Measurements from ENCODE around the gene INPP5A. TPM values are rescaled to one million over a fixed set of nuclear protein-coding genes. Genes with fewer than 3 reads are reported as not detected.

The INPP5A gene
- total RNA-seq, 1 experiment from 2014 or later: 12.3 TPM

DNA sequence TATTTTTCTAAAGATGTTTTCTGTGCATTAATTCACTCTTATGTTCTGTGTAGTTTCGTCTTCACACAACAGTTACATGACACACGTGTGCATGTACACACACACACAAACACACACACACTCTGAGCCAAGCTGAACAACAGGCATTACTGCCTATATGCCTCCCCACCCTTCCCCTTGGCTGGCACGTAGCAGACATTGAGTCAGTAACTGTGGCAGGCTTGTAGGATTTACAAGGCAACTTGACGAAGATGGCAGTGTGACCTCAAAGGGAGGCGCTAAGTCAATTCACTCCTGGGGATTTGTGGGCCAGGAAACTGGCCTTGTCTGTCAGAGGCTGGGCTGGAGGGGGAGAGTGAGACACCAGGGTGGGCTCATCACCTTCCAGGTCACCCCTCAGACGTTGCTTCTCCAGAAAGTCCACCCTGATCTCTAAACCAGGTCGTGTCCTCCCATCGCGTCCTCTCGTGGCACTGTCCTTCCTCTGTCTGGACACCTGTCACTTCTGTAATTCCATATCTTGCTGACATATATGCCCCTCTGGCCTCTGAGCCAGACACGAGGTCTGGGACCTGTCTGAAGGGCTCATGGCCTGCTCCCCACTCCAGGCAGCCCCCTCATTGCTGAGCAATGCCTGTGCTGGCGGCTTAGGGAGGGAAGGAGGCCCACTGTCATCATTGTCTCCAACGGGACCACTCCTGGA, 41.1 kb upstream of the INPP5A start:
- H3K4me3 ChIP-seq (replicated peaks in 1 of 2; ENCODE audit: low read depth in 1 of 2, low read length in 2 of 2): no peak overlapping the region
- DNase-seq (ENCODE audit: low read depth, low spot score): no peak
- BruUV-seq (replicated peaks): no TSS peak
- H3K36me3 ChIP-seq (ENCODE audit: control insufficient read depth in 1 of 2, insufficient read depth in 2 of 2, low read length in 2 of 2): no peaks in the 10 kb centered on the region
- no peak for ATAC-seq
- CTCF ChIA-PET: no interaction called here
- H3K4me2 ChIP-seq (ENCODE audit: low read length): no peak overlapping the region
- no peak overlapping the region for H3K27ac ChIP-seq (ENCODE audit: low read depth, low read length)
- H4K20me1 ChIP-seq (ENCODE audit: insufficient read depth): no peaks in the 10 kb centered on the region
- H3K4me1 ChIP-seq (ENCODE audit: control insufficient read depth in 1 of 2, insufficient read depth in 2 of 2, low read length in 2 of 2): no peaks in the 10 kb centered on the region
- POLR2A ChIA-PET: no interaction called here
- H3K27me3 ChIP-seq (ENCODE audit: insufficient read depth, low read length): no peaks in the 10 kb centered on the region
- no peak overlapping the region for H3K9ac ChIP-seq (ENCODE audit: low read length)
- intact Hi-C loops (cut with micrococcal nuclease): no loop called here
- RAD21 ChIA-PET (ENCODE audit: low non-redundant PET in 1 of 2, low total read pairs in 2 of 2, uncharacterized antibody in 2 of 2, unreplicated experiment in 2 of 2): no interaction called here
- H3K9me3 ChIP-seq (ENCODE audit: control insufficient read depth in 1 of 2, insufficient read depth in 1 of 2, low read depth in 1 of 2, low read length in 2 of 2): no peaks in the 10 kb centered on the region
- no peaks in the 10 kb centered on the region for H3K9me2 ChIP-seq (ENCODE audit: insufficient read depth)
- no peak for TF ChIP-seq CBX3 (IDR thresholded peaks at IDR 0.05; ENCODE audit: low read depth)
- no peak for TF ChIP-seq ZNF274 (IDR thresholded peaks at IDR 0.05; ENCODE audit: low read depth, low read length)
- TF ChIP-seq, protein P1, sequence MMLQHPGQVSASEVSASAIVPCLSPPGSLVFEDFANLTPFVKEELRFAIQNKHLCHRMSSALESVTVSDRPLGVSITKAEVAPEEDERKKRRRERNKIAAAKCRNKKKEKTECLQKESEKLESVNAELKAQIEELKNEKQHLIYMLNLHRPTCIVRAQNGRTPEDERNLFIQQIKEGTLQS (IDR thresholded peaks at IDR 0.05): no peak
- TF ChIP-seq, protein P2, sequence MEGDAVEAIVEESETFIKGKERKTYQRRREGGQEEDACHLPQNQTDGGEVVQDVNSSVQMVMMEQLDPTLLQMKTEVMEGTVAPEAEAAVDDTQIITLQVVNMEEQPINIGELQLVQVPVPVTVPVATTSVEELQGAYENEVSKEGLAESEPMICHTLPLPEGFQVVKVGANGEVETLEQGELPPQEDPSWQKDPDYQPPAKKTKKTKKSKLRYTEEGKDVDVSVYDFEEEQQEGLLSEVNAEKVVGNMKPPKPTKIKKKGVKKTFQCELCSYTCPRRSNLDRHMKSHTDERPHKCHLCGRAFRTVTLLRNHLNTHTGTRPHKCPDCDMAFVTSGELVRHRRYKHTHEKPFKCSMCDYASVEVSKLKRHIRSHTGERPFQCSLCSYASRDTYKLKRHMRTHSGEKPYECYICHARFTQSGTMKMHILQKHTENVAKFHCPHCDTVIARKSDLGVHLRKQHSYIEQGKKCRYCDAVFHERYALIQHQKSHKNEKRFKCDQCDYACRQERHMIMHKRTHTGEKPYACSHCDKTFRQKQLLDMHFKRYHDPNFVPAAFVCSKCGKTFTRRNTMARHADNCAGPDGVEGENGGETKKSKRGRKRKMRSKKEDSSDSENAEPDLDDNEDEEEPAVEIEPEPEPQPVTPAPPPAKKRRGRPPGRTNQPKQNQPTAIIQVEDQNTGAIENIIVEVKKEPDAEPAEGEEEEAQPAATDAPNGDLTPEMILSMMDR (IDR thresholded peaks at IDR 0.05 in 2 of 3, conservative IDR thresholded peaks at IDR 0.05 in 1 of 3; ENCODE audit: borderline replicate concordance in 1 of 3, insufficient read depth in 1 of 3, low read depth in 2 of 3, low read length in 2 of 3): no peak
- no peak for TF ChIP-seq ELF1 (IDR thresholded peaks at IDR 0.05; ENCODE audit: borderline replicate concordance, low read depth)
- TF ChIP-seq POLR2A (IDR thresholded peaks at IDR 0.05; ENCODE audit: borderline replicate concordance, extremely low read depth, insufficient read depth, insufficient read length): no peak
- TF ChIP-seq, protein P3, sequence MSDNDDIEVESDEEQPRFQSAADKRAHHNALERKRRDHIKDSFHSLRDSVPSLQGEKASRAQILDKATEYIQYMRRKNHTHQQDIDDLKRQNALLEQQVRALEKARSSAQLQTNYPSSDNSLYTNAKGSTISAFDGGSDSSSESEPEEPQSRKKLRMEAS (IDR thresholded peaks at IDR 0.05): no peak
- no peak for TF ChIP-seq SIN3A (IDR thresholded peaks at IDR 0.05; ENCODE audit: low read depth)
- TF ChIP-seq ZFX (IDR thresholded peaks at IDR 0.05): no peak
- TF ChIP-seq, protein P4, sequence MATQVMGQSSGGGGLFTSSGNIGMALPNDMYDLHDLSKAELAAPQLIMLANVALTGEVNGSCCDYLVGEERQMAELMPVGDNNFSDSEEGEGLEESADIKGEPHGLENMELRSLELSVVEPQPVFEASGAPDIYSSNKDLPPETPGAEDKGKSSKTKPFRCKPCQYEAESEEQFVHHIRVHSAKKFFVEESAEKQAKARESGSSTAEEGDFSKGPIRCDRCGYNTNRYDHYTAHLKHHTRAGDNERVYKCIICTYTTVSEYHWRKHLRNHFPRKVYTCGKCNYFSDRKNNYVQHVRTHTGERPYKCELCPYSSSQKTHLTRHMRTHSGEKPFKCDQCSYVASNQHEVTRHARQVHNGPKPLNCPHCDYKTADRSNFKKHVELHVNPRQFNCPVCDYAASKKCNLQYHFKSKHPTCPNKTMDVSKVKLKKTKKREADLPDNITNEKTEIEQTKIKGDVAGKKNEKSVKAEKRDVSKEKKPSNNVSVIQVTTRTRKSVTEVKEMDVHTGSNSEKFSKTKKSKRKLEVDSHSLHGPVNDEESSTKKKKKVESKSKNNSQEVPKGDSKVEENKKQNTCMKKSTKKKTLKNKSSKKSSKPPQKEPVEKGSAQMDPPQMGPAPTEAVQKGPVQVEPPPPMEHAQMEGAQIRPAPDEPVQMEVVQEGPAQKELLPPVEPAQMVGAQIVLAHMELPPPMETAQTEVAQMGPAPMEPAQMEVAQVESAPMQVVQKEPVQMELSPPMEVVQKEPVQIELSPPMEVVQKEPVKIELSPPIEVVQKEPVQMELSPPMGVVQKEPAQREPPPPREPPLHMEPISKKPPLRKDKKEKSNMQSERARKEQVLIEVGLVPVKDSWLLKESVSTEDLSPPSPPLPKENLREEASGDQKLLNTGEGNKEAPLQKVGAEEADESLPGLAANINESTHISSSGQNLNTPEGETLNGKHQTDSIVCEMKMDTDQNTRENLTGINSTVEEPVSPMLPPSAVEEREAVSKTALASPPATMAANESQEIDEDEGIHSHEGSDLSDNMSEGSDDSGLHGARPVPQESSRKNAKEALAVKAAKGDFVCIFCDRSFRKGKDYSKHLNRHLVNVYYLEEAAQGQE (IDR thresholded peaks at IDR 0.05; ENCODE audit: low read depth): no peak
- TF ChIP-seq EZH2 (IDR thresholded peaks at IDR 0.05): no peak
- TF ChIP-seq, protein P5, sequence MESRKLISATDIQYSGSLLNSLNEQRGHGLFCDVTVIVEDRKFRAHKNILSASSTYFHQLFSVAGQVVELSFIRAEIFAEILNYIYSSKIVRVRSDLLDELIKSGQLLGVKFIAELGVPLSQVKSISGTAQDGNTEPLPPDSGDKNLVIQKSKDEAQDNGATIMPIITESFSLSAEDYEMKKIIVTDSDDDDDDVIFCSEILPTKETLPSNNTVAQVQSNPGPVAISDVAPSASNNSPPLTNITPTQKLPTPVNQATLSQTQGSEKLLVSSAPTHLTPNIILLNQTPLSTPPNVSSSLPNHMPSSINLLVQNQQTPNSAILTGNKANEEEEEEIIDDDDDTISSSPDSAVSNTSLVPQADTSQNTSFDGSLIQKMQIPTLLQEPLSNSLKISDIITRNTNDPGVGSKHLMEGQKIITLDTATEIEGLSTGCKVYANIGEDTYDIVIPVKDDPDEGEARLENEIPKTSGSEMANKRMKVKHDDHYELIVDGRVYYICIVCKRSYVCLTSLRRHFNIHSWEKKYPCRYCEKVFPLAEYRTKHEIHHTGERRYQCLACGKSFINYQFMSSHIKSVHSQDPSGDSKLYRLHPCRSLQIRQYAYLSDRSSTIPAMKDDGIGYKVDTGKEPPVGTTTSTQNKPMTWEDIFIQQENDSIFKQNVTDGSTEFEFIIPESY (IDR thresholded peaks at IDR 0.05; ENCODE audit: extremely low read depth, insufficient replicate concordance, low read length): no peak
- H3K79me2 ChIP-seq (ENCODE audit: insufficient read depth, low read length): no peaks in the 10 kb centered on the region
- no peak overlapping the region for H2AFZ ChIP-seq (ENCODE audit: low read depth, low read length, poor library complexity, severe bottlenecking)
